Colonic mucosa (tissue), 4 donors: ENCODE results near the gene GPHN. TPM values are rescaled to one million over a fixed set of nuclear protein-coding genes. Genes with fewer than 3 reads are reported as not detected.

ENCODE experiments used
- DNase-seq: peaks from one replicate; pipeline ENCODE4 v3.0.0-alpha.2; 2020
- H3K27ac ChIP-seq: fragments of 200-600 bp; one replicate; pipeline ENCODE4 v1.8.0; 2021
- H3K27me3 ChIP-seq: fragments of 200-600 bp; one replicate; pipeline ENCODE4 v1.8.0; 2021
- H3K36me3 ChIP-seq: fragments of 200-600 bp; one replicate; pipeline ENCODE4 v1.8.0; 2021
- H3K4me1 ChIP-seq: fragments of 200-600 bp; one replicate; pipeline ENCODE4 v1.8.0; 2021; ENCODE audit warnings: mild to moderate bottlenecking
- H3K4me3 ChIP-seq: fragments of 200-600 bp; one replicate; pipeline ENCODE4 v1.8.0; 2021
- H3K9ac ChIP-seq, 2 donors: one replicate each; pipeline ENCODE4 v1.7.0; 2013; ENCODE audit warnings: control low read depth in 2 of 2, low read depth in 2 of 2, low read length in 2 of 2
- H3K9me3 ChIP-seq: fragments of 200-600 bp; one replicate; pipeline ENCODE4 v1.8.0; 2021
- CTCF ChIP-seq: fragments of 200-600 bp; IDR thresholded peaks from one replicate; pipeline ENCODE4 v1.8.0; 2022; ENCODE audit warnings: antibody characterized with exemption, mild to moderate bottlenecking
- intact Hi-C: fragments of 100-400 bp; cut with DNase I; formaldehyde crosslinking; loops from one replicate; pipeline ENCODE4 v1.14.1; 2022
- total RNA-seq, 2 donors: library from RNA; stranded (reverse); fragmentation: NEBNext Ultra II Directional in 1 of 2; extraction: Animal tissue kit (Norgen Biotek cat#: 25700) in 1 of 2; gene quantifications; one replicate each; pipeline ENCODE4 v1.2.1, GENCODE V29; 2021
- donor health status: healthy.
- donor health status: DM: no; HTN: no; CAD: no.
- donor health status: DM: no; HTN: no; CAD: no.

The GPHN gene
- total RNA-seq, 2 donors from 2014 or later, result 32.0 to 45.2 TPM

DNA sequence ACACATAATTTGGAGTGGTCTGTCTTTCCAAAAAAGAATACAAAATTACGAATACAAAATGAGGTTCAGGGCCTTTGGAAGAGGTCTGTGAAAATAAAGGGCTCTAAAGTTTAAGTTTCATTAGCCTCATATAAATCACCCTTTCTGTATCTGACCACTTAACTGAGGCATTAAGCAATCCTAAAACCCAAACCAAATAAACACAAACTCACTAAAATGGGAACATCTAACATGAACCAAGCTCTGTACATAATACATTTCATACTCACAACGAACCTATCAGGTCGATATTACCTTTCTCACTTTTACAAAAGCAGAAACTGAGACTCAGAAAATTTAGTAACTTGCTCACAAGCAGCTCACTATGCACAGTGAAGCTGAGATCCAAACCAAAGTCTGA lies 22.9 kb upstream of the GPHN start:
- no peaks in the 10 kb centered on the region for H3K9me3 ChIP-seq
- no peak overlapping the region for H3K27ac ChIP-seq
- intact Hi-C loops, result no loop called here
- H3K4me1 ChIP-seq, result no peaks in the 10 kb centered on the region
- DNase-seq, result no peak
- no peaks in the 10 kb centered on the region for H3K27me3 ChIP-seq
- no peak for TF ChIP-seq CTCF
- no peaks in the 10 kb centered on the region for H3K36me3 ChIP-seq
- no peak overlapping the region for H3K4me3 ChIP-seq
- H3K9ac ChIP-seq, result no peak overlapping the region

DNA sequence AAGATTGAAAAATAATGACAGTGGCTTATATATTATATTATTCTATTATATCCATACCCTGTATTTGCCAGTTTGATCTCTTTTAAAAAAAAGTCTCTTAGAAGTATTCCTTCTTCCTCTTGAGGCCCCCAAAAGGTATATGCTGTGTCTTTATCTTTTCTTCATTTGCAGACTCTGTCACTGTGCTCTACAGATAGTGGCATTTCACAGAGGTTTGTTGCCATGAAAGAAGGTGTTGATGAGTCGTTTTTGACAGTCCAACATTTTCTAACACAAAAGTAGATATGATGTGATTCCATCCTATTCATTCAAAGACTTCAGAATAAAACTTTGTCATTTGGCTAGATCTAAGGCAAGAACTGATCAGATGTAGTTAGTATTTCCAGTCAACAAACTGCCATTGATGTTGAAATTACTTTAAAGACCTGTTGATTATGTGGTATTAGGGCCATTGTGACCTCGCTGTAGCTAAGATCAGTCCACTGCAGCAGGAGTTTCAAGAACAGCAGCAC lies 22.0 kb upstream of the GPHN start, which contains the start of gene CCDC196:
Gene CCDC196, plus strand, starts transcription at position 462 of the 512 bp plus-strand sequence. CDS start 132 bp downstream, outside the sequence.
- Histone ChIP-seq H3K9ac (no peak within 1 kb of the TSS), H3K36me3 (no peaks in the 10 kb centered on the region), H3K9me3 (no peaks in the 10 kb centered on the region), H3K4me1 (no peaks in the 10 kb centered on the region), H3K4me3 (no peak within 1 kb of the TSS), H3K27ac (no peak within 1 kb of the TSS), H3K27me3 (no peaks in the 10 kb centered on the region)
- intact Hi-C loops, result no loop called here
- no peak for TF ChIP-seq CTCF
- DNase-seq, result no peak

DNA sequence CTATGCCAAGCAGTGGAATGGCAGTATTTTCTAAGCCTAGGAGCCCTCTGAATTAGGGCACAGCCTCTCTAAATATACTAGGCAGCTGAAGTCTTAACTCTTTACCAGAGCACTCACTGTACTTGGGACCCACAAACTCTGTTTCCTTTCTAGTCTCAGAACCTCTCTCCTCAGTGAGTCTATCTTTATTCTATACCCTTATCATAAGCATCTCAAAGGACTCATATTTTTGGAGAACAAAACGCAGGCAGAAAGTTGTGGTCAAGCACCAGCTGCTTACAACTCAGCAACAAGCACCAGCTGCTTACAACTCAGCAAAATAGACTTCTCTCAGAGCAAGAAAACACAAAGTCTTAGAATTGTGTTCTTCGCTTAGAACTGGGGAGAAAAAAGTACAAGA lies 20.8 kb upstream of the GPHN start:
- no peak for DNase-seq
- no peak overlapping the region for H3K9ac ChIP-seq
- no peaks in the 10 kb centered on the region for H3K4me1 ChIP-seq
- intact Hi-C loops, result no loop called here
- no peaks in the 10 kb centered on the region for H3K9me3 ChIP-seq
- no peaks in the 10 kb centered on the region for H3K27me3 ChIP-seq
- H3K36me3 ChIP-seq, result no peaks in the 10 kb centered on the region
- no peak overlapping the region for H3K4me3 ChIP-seq
- no peak for TF ChIP-seq CTCF
- H3K27ac ChIP-seq, result no peak overlapping the region

GRCh38 chr14:66490143-66491111 lies 17.5 kb upstream of the GPHN start:
- TF ChIP-seq CTCF, result no peak
- no peak overlapping the region for H3K27ac ChIP-seq
- H3K36me3 ChIP-seq, result no peaks in the 10 kb centered on the region
- DNase-seq, result no peak
- no peaks in the 10 kb centered on the region for H3K4me1 ChIP-seq
- H3K9me3 ChIP-seq, result no peaks in the 10 kb centered on the region
- H3K9ac ChIP-seq, result no peak overlapping the region
- no peak overlapping the region for H3K4me3 ChIP-seq
- intact Hi-C loops, result loop anchor here (10.0 kb wide), 1 partner anchor 624 kb away; no protein-coding TSS in a partner anchor
- no peaks in the 10 kb centered on the region for H3K27me3 ChIP-seq

- no peaks in the 10 kb centered on the region for H3K27me3 ChIP-seq
- no peak overlapping the region for H3K4me3 ChIP-seq
- TF ChIP-seq CTCF, result no peak
- H3K9me3 ChIP-seq, result no peaks in the 10 kb centered on the region
- H3K36me3 ChIP-seq, result no peaks in the 10 kb centered on the region
- H3K27ac ChIP-seq, result no peak overlapping the region
- intact Hi-C loops, result loop anchor here (10.0 kb wide), 1 partner anchor 621 kb away; no protein-coding TSS in a partner anchor
- H3K4me1 ChIP-seq, result no peaks in the 10 kb centered on the region
- no peak overlapping the region for H3K9ac ChIP-seq
- DNase-seq, result no peak
Measured at GRCh38 chr14:66493750-66494149, 14.2 kb upstream of the GPHN start.
